K562 (cell line): ENCODE measurements around the gene EFCC1.

Experiments
- EZH2 ChIP-seq: IDR thresholded peaks from 2 replicates; pipeline ENCODE4 v1.6.1; 2012; ENCODE audit warnings: low read depth, mild to moderate bottlenecking, inconsistent platforms, low read length, borderline replicate concordance
- FOS ChIP-seq: IDR thresholded peaks from 3 replicates; pipeline ENCODE4 v1.6.1; 2011; ENCODE audit not compliant: insufficient read length; ENCODE audit errors: extremely low read depth
- HDGF ChIP-seq: fragments of 450-650 bp; IDR thresholded peaks from 2 replicates; pipeline ENCODE4 v1.6.1; 2016
- KDM4B ChIP-seq, 2 experiments: fragments of 450-650 bp in 1 of 2; sonication (generic) in 1 of 2; IDR thresholded peaks; 2 replicates each; pipeline ENCODE4 v1.6.1; 2016 to 2017; ENCODE audit warnings: borderline replicate concordance in 2 of 2, antibody characterized with exemption in 1 of 2, low read depth in 1 of 2, mild to moderate bottlenecking in 1 of 2
- SMC3 ChIP-seq: conservative IDR thresholded peaks from 2 replicates; pipeline ENCODE4 v1.6.1; 2011; ENCODE audit warnings: low read depth, low read length, improper control_type of control experiment; ENCODE audit not compliant: insufficient read depth
- YY1 ChIP-seq, 3 experiments: IDR thresholded peaks; 2 replicates each; pipeline ENCODE4 v1.6.1; 2011; ENCODE audit warnings: low read length in 2 of 3, mild to moderate bottlenecking in 2 of 3, moderate library complexity in 2 of 3, borderline replicate concordance in 1 of 3, control low read depth in 1 of 3, low read depth in 1 of 3; ENCODE audit not compliant: insufficient read depth in 3 of 3, insufficient replicate concordance in 2 of 3, control insufficient read depth in 1 of 3, insufficient read length in 1 of 3; ENCODE audit errors: extremely low read depth in 1 of 3
- TF ChIP-seq, protein P1 (sequence below), 3 experiments: IDR thresholded peaks in 2 of 3; conservative IDR thresholded peaks in 1 of 3; 2 replicates each; pipeline ENCODE4 v1.5.1; 2011 to 2012; ENCODE audit warnings: low read length in 3 of 3, mild to moderate bottlenecking in 3 of 3, control low read depth in 2 of 3, improper control_type of control experiment in 1 of 3, inconsistent platforms in 1 of 3, low read depth in 1 of 3, mixed read lengths in 1 of 3, moderate library complexity in 1 of 3; ENCODE audit not compliant: insufficient read depth in 2 of 3

GRCh38 chr3:129020691-129021090, 19.6 kb downstream of the EFCC1 start:
- TF ChIP-seq HDGF = no peak
- TF ChIP-seq EZH2 = no peak
- TF ChIP-seq KDM4B (IDR thresholded peaks at IDR 0.05; ENCODE audit: borderline replicate concordance in 2 of 2, low read depth in 1 of 2) = no peak
- TF ChIP-seq, protein P1, sequence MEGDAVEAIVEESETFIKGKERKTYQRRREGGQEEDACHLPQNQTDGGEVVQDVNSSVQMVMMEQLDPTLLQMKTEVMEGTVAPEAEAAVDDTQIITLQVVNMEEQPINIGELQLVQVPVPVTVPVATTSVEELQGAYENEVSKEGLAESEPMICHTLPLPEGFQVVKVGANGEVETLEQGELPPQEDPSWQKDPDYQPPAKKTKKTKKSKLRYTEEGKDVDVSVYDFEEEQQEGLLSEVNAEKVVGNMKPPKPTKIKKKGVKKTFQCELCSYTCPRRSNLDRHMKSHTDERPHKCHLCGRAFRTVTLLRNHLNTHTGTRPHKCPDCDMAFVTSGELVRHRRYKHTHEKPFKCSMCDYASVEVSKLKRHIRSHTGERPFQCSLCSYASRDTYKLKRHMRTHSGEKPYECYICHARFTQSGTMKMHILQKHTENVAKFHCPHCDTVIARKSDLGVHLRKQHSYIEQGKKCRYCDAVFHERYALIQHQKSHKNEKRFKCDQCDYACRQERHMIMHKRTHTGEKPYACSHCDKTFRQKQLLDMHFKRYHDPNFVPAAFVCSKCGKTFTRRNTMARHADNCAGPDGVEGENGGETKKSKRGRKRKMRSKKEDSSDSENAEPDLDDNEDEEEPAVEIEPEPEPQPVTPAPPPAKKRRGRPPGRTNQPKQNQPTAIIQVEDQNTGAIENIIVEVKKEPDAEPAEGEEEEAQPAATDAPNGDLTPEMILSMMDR (IDR thresholded peaks at IDR 0.05 in 2 of 3, conservative IDR thresholded peaks at IDR 0.05 in 1 of 3; ENCODE audit: insufficient read depth in 2 of 3, low read depth in 1 of 3, low read length in 3 of 3) = no peak
- no peak for TF ChIP-seq FOS
- no peak for TF ChIP-seq SMC3
- TF ChIP-seq YY1 (IDR thresholded peaks at IDR 0.05; ENCODE audit: borderline replicate concordance in 1 of 3, control insufficient read depth in 1 of 3, extremely low read depth in 1 of 3, insufficient read depth in 3 of 3, insufficient read length in 1 of 3, insufficient replicate concordance in 2 of 3, low read depth in 1 of 3, low read length in 2 of 3) = no peak
